Astrocyte of the hippocampus (primary cell): Measurements from ENCODE around the gene NXPH4.

Source experiments
- DNase-seq: peaks from one replicate; pipeline ENCODE4 v3.0.0; 2011; ENCODE audit warnings: low read depth, low spot score

Gene NXPH4

DNA sequence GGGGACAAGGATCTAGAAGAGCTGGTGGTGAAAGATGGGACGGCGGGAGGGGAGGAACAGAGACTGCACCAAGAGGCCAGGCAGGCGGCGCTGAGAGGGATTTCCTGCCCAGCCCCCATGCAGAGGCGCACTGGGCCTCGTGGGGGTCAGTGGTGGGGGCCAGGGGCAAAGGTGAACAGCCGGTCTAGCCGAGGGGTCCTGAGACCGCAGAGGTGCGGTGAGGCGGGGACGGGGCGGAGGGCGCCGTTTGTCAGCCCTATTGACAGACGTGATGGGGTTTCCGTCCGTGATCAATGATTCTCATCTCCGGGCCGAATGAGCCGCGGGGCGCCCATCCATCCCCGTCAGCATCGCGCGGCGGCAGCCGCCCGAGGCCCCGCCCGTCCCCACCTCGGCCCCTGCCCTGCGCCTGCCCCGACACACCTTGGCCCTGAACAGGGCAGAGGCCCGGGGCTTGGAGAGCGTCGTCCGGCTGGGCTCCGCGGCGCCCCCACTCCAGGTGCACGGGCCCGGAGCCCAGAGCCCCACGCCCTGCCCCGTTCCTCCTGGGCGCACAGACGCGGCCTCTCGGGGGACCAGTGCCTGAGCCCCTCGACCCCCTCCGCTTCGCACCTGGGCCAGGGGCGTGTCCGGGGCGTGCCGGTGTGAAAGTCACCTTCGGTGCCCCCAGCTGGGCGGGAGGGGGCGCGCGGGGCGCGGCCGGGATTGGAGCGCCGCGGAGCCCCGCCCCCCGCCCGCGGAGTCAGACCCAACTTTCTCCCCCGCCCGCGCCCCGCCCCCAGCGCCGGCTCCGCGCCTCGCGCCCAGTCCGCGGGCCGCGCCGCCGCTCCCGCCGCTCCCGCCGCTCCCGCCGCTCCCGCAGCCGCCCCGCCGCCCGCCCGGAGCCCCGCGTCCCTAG is at the start of gene NXPH4:
TSS of gene NXPH4 (plus strand) at position 781 of the 898 bp plus-strand sequence. CDS start 176 bp downstream, outside the sequence.
- DNase-seq: peak; percentile 41

GRCh38 chr12:57166971-57167371 is 49.6 kb upstream of the NXPH4 start:
- DNase-seq: peak; percentile 66

GRCh38 chr12:57168058-57168457 is 48.5 kb upstream of the NXPH4 start:
- DNase-seq: no peak

GRCh38 chr12:57169046-57169795 is 47.4 kb upstream of the NXPH4 start:
- no peak for DNase-seq

GRCh38 chr12:57169969-57170368 is 46.6 kb upstream of the NXPH4 start:
- DNase-seq: no peak

DNA sequence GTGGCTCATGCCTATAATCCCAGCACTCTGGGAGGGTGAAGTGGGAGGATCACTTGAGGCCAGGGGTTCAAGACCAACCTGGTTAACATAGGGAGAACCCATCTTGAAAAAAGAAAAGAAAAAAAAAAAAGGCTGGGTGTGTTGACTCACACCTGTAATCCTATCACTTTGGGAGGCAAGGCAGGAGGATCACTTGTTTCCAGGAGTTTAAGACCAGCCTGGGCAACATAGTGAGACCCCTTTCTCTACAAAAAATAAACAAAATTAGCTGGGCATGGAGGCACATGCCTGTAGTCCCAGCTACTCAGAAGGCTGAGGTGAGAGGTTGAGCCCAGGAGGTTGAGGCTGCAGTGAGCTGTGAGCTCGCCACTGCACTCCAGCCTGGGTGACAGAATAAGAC is 46.2 kb upstream of the NXPH4 start:
- no peak for DNase-seq

GRCh38 chr12:57170927-57171326 is 45.7 kb upstream of the NXPH4 start:
- no peak for DNase-seq

- DNase-seq: peak; percentile 29
Measured at GRCh38 chr12:57171668-57172067, 44.9 kb upstream of the NXPH4 start.

- DNase-seq: peak; percentile 35
Measured at GRCh38 chr12:57173089-57173488, 43.5 kb upstream of the NXPH4 start.

DNA sequence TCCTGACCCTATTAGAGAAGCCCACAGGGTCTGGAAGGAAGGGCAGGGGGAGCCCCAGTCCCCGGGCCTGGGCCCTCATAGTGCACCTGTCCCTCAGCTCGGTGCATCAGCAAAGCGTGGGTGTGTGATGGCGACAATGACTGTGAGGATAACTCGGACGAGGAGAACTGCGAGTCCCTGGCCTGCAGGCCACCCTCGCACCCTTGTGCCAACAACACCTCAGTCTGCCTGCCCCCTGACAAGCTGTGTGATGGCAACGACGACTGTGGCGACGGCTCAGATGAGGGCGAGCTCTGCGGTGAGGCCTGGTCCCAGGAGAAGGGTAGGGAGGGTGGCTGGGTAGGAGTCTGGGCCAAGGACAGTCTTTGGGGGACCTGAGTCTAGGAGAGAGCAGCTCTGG is 42.9 kb upstream of the NXPH4 start:
- DNase-seq: no peak

GRCh38 chr12:57175428-57176138 is 41.0 kb upstream of the NXPH4 start:
- DNase-seq: peak; percentile 76

DNA sequence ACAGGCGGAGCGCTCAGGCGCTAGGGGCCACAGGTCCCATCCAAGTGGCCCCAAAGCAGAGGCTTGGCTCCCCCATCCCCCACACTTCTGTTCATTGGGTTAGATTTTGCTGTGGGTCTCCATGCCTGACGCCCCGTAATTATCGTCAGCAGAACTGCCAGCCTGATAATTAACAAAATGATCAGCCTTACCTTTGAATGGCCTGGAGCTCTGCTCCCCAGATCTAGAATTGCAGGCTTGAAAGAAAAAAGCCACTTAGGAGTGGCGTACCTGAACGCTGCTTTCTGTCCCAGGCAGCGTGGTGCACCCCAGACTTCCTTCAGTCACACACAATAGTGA is 40.5 kb upstream of the NXPH4 start:
- DNase-seq: no peak

GRCh38 chr12:57176846-57177245 is 39.7 kb upstream of the NXPH4 start:
- no peak for DNase-seq

DNA sequence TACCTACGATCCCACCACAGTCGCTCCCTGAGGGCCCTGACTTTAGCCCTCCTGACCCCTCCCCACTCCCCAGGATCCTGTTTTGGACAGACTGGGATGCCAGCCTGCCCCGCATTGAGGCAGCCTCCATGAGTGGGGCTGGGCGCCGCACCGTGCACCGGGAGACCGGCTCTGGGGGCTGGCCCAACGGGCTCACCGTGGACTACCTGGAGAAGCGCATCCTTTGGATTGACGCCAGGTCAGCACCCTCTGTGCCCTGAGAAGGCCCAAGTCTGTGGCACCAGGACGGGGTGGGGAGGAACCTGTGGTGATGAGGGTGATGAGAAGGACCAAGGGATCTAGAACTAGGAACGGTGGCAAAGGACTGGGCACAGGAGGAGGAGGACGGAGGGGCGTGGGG is 39.2 kb upstream of the NXPH4 start:
- DNase-seq: no peak

GRCh38 chr12:57178213-57178612 is 38.4 kb upstream of the NXPH4 start:
- DNase-seq: no peak

- DNase-seq: no peak
Measured at GRCh38 chr12:57179331-57180086, 37.1 kb upstream of the NXPH4 start.

GRCh38 chr12:57180321-57180989 is 36.1 kb upstream of the NXPH4 start:
- no peak for DNase-seq

GRCh38 chr12:57181072-57181471 is 35.5 kb upstream of the NXPH4 start:
- DNase-seq: no peak

DNA sequence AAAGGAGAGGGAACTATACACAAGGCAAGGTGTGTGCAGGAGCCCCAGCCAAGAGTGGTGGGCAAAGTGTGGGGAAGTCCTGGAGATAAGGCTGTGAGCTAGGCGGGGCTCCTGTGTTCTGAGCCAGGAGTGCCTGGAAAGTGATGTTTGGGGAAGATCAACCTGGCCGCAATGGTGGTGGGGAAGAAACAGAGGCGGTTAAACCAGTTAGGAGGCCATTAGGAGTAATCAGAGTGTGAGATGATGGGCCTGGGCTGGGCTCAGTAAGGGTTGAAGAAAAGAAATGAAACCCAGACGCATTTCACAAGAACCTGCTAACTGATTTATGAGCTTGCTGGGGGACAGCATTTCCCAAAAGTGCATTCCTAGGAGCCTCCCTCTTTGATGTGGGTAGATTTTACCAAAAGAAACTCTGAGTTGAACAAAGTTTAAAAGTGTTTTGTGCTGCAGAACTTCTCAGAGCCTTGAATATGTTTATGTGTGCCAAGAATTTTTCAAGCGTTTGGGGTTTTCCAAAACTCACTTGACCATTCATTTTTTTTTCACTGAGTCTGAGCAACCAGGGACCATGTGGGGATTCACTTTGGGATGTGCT is 34.9 kb upstream of the NXPH4 start:
- DNase-seq: no peak

GRCh38 chr12:57182918-57183575 is 33.5 kb upstream of the NXPH4 start:
- peak; percentile 81 for DNase-seq
